ENCODE data around the gene VPS72. TPM values are rescaled to one million over a fixed set of nuclear protein-coding genes. Genes with fewer than 3 reads are reported as not detected.

VPS72 gene
- total and polyA plus RNA-seq, 9 of the 15 experiments (the other 6 are each of a cell fraction or from before 2014, with no cell fraction given) = 7.2 to 131 (median 75.7) TPM

DNA sequence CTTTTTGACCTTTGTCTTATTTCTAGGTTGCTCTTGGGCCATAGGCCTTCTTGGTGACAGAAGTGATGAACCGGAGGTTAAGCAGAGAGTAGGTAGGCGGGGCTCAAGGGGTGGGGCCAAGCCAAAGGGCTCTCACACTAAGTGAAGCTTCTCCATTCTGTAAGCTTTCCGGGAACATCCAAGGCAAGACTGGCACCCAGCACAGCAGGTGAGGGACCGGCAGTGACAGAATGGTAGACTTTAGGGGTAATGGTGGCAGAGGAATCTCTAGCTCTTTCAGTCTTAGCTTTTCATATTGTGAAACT lies 33.5 kb downstream of the VPS72 start, which contains the start of gene TNFAIP8L2 (continued):
- TF ChIP-seq, protein P1, sequence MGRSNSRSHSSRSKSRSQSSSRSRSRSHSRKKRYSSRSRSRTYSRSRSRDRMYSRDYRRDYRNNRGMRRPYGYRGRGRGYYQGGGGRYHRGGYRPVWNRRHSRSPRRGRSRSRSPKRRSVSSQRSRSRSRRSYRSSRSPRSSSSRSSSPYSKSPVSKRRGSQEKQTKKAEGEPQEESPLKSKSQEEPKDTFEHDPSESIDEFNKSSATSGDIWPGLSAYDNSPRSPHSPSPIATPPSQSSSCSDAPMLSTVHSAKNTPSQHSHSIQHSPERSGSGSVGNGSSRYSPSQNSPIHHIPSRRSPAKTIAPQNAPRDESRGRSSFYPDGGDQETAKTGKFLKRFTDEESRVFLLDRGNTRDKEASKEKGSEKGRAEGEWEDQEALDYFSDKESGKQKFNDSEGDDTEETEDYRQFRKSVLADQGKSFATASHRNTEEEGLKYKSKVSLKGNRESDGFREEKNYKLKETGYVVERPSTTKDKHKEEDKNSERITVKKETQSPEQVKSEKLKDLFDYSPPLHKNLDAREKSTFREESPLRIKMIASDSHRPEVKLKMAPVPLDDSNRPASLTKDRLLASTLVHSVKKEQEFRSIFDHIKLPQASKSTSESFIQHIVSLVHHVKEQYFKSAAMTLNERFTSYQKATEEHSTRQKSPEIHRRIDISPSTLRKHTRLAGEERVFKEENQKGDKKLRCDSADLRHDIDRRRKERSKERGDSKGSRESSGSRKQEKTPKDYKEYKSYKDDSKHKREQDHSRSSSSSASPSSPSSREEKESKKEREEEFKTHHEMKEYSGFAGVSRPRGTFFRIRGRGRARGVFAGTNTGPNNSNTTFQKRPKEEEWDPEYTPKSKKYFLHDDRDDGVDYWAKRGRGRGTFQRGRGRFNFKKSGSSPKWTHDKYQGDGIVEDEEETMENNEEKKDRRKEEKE (IDR thresholded peaks at IDR 0.05; ENCODE audit: borderline replicate concordance in 1 of 2, control insufficient read depth in 1 of 2, low read depth in 2 of 2, low read length in 1 of 2) = no peak
- TF ChIP-seq, protein P2, sequence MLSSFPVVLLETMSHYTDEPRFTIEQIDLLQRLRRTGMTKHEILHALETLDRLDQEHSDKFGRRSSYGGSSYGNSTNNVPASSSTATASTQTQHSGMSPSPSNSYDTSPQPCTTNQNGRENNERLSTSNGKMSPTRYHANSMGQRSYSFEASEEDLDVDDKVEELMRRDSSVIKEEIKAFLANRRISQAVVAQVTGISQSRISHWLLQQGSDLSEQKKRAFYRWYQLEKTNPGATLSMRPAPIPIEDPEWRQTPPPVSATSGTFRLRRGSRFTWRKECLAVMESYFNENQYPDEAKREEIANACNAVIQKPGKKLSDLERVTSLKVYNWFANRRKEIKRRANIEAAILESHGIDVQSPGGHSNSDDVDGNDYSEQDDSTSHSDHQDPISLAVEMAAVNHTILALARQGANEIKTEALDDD (IDR thresholded peaks at IDR 0.05) = no peak

DNA sequence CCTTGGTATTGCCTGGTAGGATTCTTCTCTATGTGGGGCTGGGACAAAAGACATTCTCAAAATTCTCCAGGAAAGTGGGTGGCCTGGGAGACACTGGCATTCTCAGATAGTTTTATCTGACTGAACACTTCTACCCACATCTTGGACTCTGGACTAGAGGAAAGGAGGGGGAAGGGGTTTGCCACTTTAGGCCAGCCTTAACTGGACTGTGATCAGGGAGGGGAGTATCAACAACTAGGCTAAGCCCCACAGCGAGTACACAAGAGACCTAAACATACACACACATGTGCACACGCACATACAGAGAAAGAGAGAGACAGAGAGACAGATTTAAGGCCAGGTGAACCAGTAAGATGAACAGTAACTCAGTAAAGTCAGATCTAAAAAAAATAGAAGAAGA lies 42.3 kb downstream of the VPS72 start:
- CTCF ChIA-PET (ENCODE audit: low intra/inter-chr PET ratio) = no interaction called here
- H3K79me2 ChIP-seq (ENCODE audit: control insufficient read depth, insufficient read depth, low read length) = no peaks in the 10 kb centered on the region
- H3K9me3 ChIP-seq (replicated peaks; ENCODE audit: control insufficient read depth, insufficient read depth, low read depth, low read length) = no peaks in the 10 kb centered on the region
- no TSS peak for BruUV-seq (replicated peaks)
- FAIRE-seq (peak; percentile 63), ATAC-seq (no peak), DNase-seq (ENCODE audit: extremely low read depth in 1 of 4, low spot score in 3 of 4) (no peak)
- TF ChIP-seq CBFA2T3 (IDR thresholded peaks at IDR 0.05) = 0 out of 2 replicates have a peak, but pooled peaks have one; percentile 24
- TF ChIP-seq, protein P3, sequence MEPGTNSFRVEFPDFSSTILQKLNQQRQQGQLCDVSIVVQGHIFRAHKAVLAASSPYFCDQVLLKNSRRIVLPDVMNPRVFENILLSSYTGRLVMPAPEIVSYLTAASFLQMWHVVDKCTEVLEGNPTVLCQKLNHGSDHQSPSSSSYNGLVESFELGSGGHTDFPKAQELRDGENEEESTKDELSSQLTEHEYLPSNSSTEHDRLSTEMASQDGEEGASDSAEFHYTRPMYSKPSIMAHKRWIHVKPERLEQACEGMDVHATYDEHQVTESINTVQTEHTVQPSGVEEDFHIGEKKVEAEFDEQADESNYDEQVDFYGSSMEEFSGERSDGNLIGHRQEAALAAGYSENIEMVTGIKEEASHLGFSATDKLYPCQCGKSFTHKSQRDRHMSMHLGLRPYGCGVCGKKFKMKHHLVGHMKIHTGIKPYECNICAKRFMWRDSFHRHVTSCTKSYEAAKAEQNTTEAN (CRISPR knock-in tag; IDR thresholded peaks at IDR 0.05) = no peak
- H3K4me2 ChIP-seq (ENCODE audit: insufficient read depth, low read length) = peak overlapping the region; percentile 82; the same call in 1 of the 2 replicates
- 17% methylated on average over 2 of the region's 2 CpGs for WGBS (ENCODE audit: insufficient coverage, low coverage, missing lambda C conversion rate)
- no peaks in the 10 kb centered on the region for H3K9me1 ChIP-seq (ENCODE audit: control insufficient read depth, insufficient read depth, low read length)
- H3K27ac ChIP-seq (ENCODE audit: extremely low read depth, low read depth, low read length) = no peak overlapping the region
- POLR2A ChIA-PET = interaction anchor here (0.6 to 1.0 kb wide), 2 partner anchors 89 to 134 kb away, joined by 3 to 4 read pairs; no protein-coding TSS in a partner anchor
- H4K20me1 ChIP-seq (replicated peaks; ENCODE audit: control insufficient read depth, insufficient read depth, low read length) = no peaks in the 10 kb centered on the region; the same call in 1 of the 2 replicates
- in situ Hi-C loops (cut with MboI) (no loop called here), intact Hi-C loops (cut with micrococcal nuclease) (no loop called here)
- H3K4me3 ChIP-seq = no peak overlapping the region
- peak overlapping the region; percentile 82 for H2AFZ ChIP-seq (ENCODE audit: low read depth, low read length)
- no peaks in the 10 kb centered on the region for H3K36me3 ChIP-seq (ENCODE audit: control insufficient read depth, insufficient read depth, low read length)
- no peaks in the 10 kb centered on the region for H3K27me3 ChIP-seq (ENCODE audit: control insufficient read depth in 2 of 2, insufficient read depth in 2 of 2, low read length in 2 of 2)
- peaks cover 19 to 38% of the 10 kb centered on the region in 2 experiments; a peak in 4 of 5 replicates for H3K4me1 ChIP-seq (replicated peaks in 1 of 2; ENCODE audit: control insufficient read depth in 2 of 2, insufficient read depth in 2 of 2, low read length in 2 of 2)
- H3K9ac ChIP-seq (ENCODE audit: insufficient read depth in 1 of 2, low read depth in 2 of 2, low read length in 2 of 2) = peak overlapping the region; percentile 39 to 40; a peak in 3 of 4 replicates

Data from K562 (cell line).